Smooth muscle cell (in vitro differentiated cells): Measurements from ENCODE around the gene PAK6. TPM values are rescaled to one million over a fixed set of nuclear protein-coding genes. Genes with fewer than 3 reads are reported as not detected.

Experiments used
- DNase-seq: peaks from one replicate; lab custom pipeline; 2025; ENCODE audit not compliant: unreplicated experiment; lab: John Stamatoyannopoulos, UW
- H2AFZ ChIP-seq: fragments of 200-600 bp; sonication (generic); 2 replicates; pipeline ENCODE4 v1.6.0; 2016; ENCODE audit warnings: antibody characterized with exemption, low read depth, mild to moderate bottlenecking
- H3F3A ChIP-seq: fragments of 200-600 bp; sonication (generic); 2 replicates; pipeline ENCODE4 v1.6.0; 2017; ENCODE audit warnings: antibody characterized with exemption, low read depth
- H3K27ac ChIP-seq: fragments of 200-600 bp; sonication (generic); 2 replicates; pipeline ENCODE4 v1.5.1; 2016; ENCODE audit warnings: low read depth, mild to moderate bottlenecking
- H3K27me3 ChIP-seq: fragments of 200-600 bp; sonication (generic); 2 replicates; pipeline ENCODE4 v1.6.1; 2016; ENCODE audit warnings: low read depth, mild to moderate bottlenecking
- H3K36me3 ChIP-seq: fragments of 200-600 bp; sonication (generic); 2 replicates; pipeline ENCODE4 v1.5.1; 2016; ENCODE audit warnings: low read depth
- H3K4me1 ChIP-seq: fragments of 200-600 bp; sonication (generic); 2 replicates; pipeline ENCODE4 v1.5.1; 2016; ENCODE audit warnings: low read depth
- H3K4me2 ChIP-seq: fragments of 200-600 bp; sonication (generic); 2 replicates; pipeline ENCODE4 v1.6.0; 2016; ENCODE audit warnings: mild to moderate bottlenecking
- H3K4me3 ChIP-seq: fragments of 200-600 bp; sonication (generic); 2 replicates; pipeline ENCODE4 v1.5.1; 2016; ENCODE audit warnings: mild to moderate bottlenecking
- H3K79me2 ChIP-seq: fragments of 200-600 bp; sonication (generic); 2 replicates; pipeline ENCODE4 v1.6.0; 2016; ENCODE audit warnings: low read depth, mild to moderate bottlenecking
- H3K9ac ChIP-seq: fragments of 200-600 bp; sonication (generic); 2 replicates; pipeline ENCODE4 v1.6.0; 2016; ENCODE audit warnings: low read depth
- H3K9me3 ChIP-seq: fragments of 200-600 bp; sonication (generic); replicated peaks from 2 replicates; pipeline ENCODE4 v1.5.1; 2016; ENCODE audit warnings: low read depth
- H4K20me1 ChIP-seq: fragments of 200-600 bp; sonication (generic); 2 replicates; pipeline ENCODE4 v1.6.0; 2016; ENCODE audit warnings: low read depth
- CTCF ChIP-seq: fragments of 200-600 bp; sonication (generic); IDR thresholded peaks from 2 replicates; pipeline ENCODE4 v1.5.1; 2017; ENCODE audit warnings: borderline replicate concordance, mild to moderate bottlenecking, antibody characterized with exemption; ENCODE audit not compliant: insufficient read depth, poor library complexity, severe bottlenecking
- WGBS: methylation state at CpG from one replicate; pipeline ENCODE4 v1.1.7; 2016; ENCODE audit warnings: low lambda C conversion rate; 5-methylcytosine and 5-hydroxymethylcytosine counted together
- polyA plus RNA-seq: library from polyadenylated mRNA; unstranded; fragments of >200 nt; fragmentation: Nextera tagmentation; extraction: Ambion mirVana; gene quantifications from 2 replicates; pipeline ENCODE4 v1.2.1, GENCODE V29; 2016
- total RNA-seq: library from RNA; depleted of rRNA; stranded (reverse); fragments of >200 nt; gene quantifications from 2 replicates; pipeline ENCODE4 v1.2.3, GENCODE V29; 2014

PAK6 gene
- total and polyA plus RNA-seq, 2 experiments from 2014 or later: 0.29 to 1.6 TPM

- H3K27ac ChIP-seq: no peak overlapping the region
- no peaks in the 10 kb centered on the region for H3K9me3 ChIP-seq
- H3F3A ChIP-seq: peaks cover 7% of the 10 kb centered on the region
- H3K4me1 ChIP-seq: peaks cover 3% of the 10 kb centered on the region
- no peak overlapping the region for H3K9ac ChIP-seq
- no peaks in the 10 kb centered on the region for H4K20me1 ChIP-seq
- no peak for TF ChIP-seq CTCF
- no peaks in the 10 kb centered on the region for H3K79me2 ChIP-seq
- DNase-seq: no peak
- H3K4me3 ChIP-seq: no peak overlapping the region
- H3K4me2 ChIP-seq: no peak overlapping the region
- 62% methylated on average over 10 of the region's 10 CpGs for WGBS
- no peak overlapping the region for H2AFZ ChIP-seq
- H3K27me3 ChIP-seq: peaks cover 70% of the 10 kb centered on the region
- no peaks in the 10 kb centered on the region for H3K36me3 ChIP-seq
These were observed 74.9 kb downstream of the PAK6 start for GRCh38 chr15:40313531-40314398.

DNA sequence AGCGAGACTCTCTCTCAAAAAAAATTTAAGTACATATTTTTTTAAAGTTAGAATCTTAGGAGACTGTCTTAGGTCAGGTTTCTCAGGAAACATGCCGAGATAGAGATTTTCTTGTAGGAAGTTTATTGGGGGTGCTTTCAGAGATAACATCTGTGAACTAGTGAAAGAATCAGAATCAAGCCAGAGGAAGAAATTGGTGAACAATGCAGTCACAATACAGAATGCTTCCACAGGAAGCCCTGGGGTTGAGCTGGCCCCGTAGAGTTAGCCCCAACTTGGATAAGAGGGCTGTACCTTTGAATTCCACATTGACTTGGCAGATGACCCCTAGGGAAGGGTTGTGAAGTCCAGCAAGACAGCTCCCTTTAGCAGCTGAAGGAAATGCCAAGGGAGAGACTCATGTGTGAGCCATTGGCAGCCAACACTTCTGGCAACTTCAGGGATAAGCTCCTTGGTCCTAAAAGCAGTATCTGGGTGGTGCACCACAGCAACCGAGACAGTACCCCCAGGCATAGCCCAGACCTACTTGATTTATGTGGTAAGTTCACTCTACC lies 75.9 kb downstream of the PAK6 start:
- H3K4me3 ChIP-seq: no peak overlapping the region
- no peak overlapping the region for H3K27ac ChIP-seq
- no peak overlapping the region for H3K4me2 ChIP-seq
- no peaks in the 10 kb centered on the region for H3K36me3 ChIP-seq
- H3K79me2 ChIP-seq: no peaks in the 10 kb centered on the region
- no peaks in the 10 kb centered on the region for H3K4me1 ChIP-seq
- H4K20me1 ChIP-seq: no peaks in the 10 kb centered on the region
- H3K9me3 ChIP-seq: no peaks in the 10 kb centered on the region
- peaks cover 69% of the 10 kb centered on the region for H3K27me3 ChIP-seq
- 74% methylated on average over 4 of the region's 4 CpGs for WGBS
- no peak overlapping the region for H3K9ac ChIP-seq
- no peak for TF ChIP-seq CTCF
- peaks cover under 1% of the 10 kb centered on the region for H3F3A ChIP-seq
- H2AFZ ChIP-seq: no peak overlapping the region
- no peak for DNase-seq

GRCh38 chr15:40316931-40317330 lies 78.1 kb downstream of the PAK6 start:
- TF ChIP-seq CTCF: no peak
- peaks cover 48% of the 10 kb centered on the region for H3K27me3 ChIP-seq
- H2AFZ ChIP-seq: no peak overlapping the region
- no peak for DNase-seq
- no peaks in the 10 kb centered on the region for H3K9me3 ChIP-seq
- H3K4me3 ChIP-seq: no peak overlapping the region
- H4K20me1 ChIP-seq: no peaks in the 10 kb centered on the region
- no peaks in the 10 kb centered on the region for H3K4me1 ChIP-seq
- WGBS: 78% methylated on average over 3 of the region's 3 CpGs
- no peaks in the 10 kb centered on the region for H3K79me2 ChIP-seq
- no peaks in the 10 kb centered on the region for H3F3A ChIP-seq
- no peak overlapping the region for H3K4me2 ChIP-seq
- no peak overlapping the region for H3K9ac ChIP-seq
- H3K36me3 ChIP-seq: no peaks in the 10 kb centered on the region
- H3K27ac ChIP-seq: no peak overlapping the region
